K562 (cell line): ENCODE measurements around the gene RPS2. TPM values are rescaled to one million over a fixed set of nuclear protein-coding genes. Genes with fewer than 3 reads are reported as not detected.
A peak's percentile ranks its signal among the peaks of the same experiment; 100 is the strongest.

Source experiments
- GATAD2B ChIP-seq: fragments of 450-650 bp; IDR thresholded peaks from 2 replicates; pipeline ENCODE4 v1.6.1; 2017; ENCODE audit warnings: mild to moderate bottlenecking, borderline replicate concordance
- polyA plus RNA-seq, 8 experiments: library from polyadenylated mRNA; depleted of rRNA in 4 of 8; stranded (reverse) in 5 of 8; unstranded in 3 of 8; fragments of >200 nt; fragmentation: Nextera tagmentation in 2 of 8; fragmentation: Illumina TruSeq in 1 of 8; extraction: Ambion mirVana in 2 of 8; extraction: Trizol in 1 of 8; gene quantifications; 2 replicates each; pipeline versions ENCODE4 v1.2.1 to v1.2.3, GENCODE V29; 2011 to 2014; ENCODE audit warnings: inconsistent platforms in 1 of 8, missing spikeins in 1 of 8
- total RNA-seq, 7 experiments: library from RNA; depleted of rRNA in 6 of 7; stranded (reverse); fragments of >200 nt in 6 of 7; fragmentation: Illumina TruSeq in 2 of 7; extraction: Trizol in 2 of 7; gene quantifications; 2 replicates each; pipeline versions ENCODE4 v1.2.1 to v1.2.3, GENCODE V29; 2011 to 2021; ENCODE audit warnings: low replicate concordance in 1 of 7
- TF ChIP-seq, protein P1 (sequence below), 2 experiments: fragments of 450-650 bp in 1 of 2; IDR thresholded peaks; 2 replicates each; pipeline ENCODE4 v1.6.1; 2011 to 2017; ENCODE audit warnings: low read depth in 2 of 2, antibody characterized with exemption in 1 of 2, borderline replicate concordance in 1 of 2, low read length in 1 of 2, mild to moderate bottlenecking in 1 of 2, mixed read lengths in 1 of 2; ENCODE audit not compliant: control insufficient read depth in 1 of 2
- TF ChIP-seq, protein P2 (sequence below): sonication (generic); formaldehyde crosslinking; IDR thresholded peaks from 2 replicates; pipeline ENCODE4 v1.8.1; 2023; ENCODE audit warnings: mild to moderate bottlenecking, missing genetic modification reagents, moderate library complexity
- TF ChIP-seq, protein P3 (sequence below): fragments of 250-450 bp; sonication (Bioruptor Pico); IDR thresholded peaks from 2 replicates; pipeline ENCODE4 v1.8.0; 2021; ENCODE audit warnings: borderline replicate concordance, mild to moderate bottlenecking, moderate library complexity; ENCODE audit not compliant: poor library complexity, severe bottlenecking

Gene RPS2
- total and polyA plus RNA-seq, 9 of the 15 experiments (the other 6 are each of a cell fraction or from before 2014, with no cell fraction given) = 834 to 4,794 (median 3,793) TPM

DNA sequence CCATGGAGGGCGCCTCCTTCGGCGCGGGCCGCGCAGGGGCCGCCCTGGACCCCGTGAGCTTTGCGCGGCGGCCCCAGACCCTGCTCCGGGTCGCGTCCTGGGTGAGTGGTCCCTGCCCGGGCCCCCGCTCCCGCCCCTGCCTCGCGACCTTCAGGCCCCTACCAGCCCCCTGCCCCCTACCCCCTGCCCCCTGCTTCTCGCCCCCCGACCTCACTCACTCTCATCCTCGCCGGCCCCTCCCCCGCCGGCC is 25.4 kb upstream of the RPS2 start (continued):
- TF ChIP-seq, protein P1, sequence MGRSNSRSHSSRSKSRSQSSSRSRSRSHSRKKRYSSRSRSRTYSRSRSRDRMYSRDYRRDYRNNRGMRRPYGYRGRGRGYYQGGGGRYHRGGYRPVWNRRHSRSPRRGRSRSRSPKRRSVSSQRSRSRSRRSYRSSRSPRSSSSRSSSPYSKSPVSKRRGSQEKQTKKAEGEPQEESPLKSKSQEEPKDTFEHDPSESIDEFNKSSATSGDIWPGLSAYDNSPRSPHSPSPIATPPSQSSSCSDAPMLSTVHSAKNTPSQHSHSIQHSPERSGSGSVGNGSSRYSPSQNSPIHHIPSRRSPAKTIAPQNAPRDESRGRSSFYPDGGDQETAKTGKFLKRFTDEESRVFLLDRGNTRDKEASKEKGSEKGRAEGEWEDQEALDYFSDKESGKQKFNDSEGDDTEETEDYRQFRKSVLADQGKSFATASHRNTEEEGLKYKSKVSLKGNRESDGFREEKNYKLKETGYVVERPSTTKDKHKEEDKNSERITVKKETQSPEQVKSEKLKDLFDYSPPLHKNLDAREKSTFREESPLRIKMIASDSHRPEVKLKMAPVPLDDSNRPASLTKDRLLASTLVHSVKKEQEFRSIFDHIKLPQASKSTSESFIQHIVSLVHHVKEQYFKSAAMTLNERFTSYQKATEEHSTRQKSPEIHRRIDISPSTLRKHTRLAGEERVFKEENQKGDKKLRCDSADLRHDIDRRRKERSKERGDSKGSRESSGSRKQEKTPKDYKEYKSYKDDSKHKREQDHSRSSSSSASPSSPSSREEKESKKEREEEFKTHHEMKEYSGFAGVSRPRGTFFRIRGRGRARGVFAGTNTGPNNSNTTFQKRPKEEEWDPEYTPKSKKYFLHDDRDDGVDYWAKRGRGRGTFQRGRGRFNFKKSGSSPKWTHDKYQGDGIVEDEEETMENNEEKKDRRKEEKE (IDR thresholded peaks at IDR 0.05; ENCODE audit: borderline replicate concordance in 1 of 2, control insufficient read depth in 1 of 2, low read depth in 2 of 2, low read length in 1 of 2) = no peak
- TF ChIP-seq, protein P2, sequence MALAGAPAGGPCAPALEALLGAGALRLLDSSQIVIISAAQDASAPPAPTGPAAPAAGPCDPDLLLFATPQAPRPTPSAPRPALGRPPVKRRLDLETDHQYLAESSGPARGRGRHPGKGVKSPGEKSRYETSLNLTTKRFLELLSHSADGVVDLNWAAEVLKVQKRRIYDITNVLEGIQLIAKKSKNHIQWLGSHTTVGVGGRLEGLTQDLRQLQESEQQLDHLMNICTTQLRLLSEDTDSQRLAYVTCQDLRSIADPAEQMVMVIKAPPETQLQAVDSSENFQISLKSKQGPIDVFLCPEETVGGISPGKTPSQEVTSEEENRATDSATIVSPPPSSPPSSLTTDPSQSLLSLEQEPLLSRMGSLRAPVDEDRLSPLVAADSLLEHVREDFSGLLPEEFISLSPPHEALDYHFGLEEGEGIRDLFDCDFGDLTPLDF = no peak
- TF ChIP-seq, protein P3, sequence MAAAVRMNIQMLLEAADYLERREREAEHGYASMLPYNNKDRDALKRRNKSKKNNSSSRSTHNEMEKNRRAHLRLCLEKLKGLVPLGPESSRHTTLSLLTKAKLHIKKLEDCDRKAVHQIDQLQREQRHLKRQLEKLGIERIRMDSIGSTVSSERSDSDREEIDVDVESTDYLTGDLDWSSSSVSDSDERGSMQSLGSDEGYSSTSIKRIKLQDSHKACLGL = no peak
- 0 out of 2 replicates have a peak, but pooled peaks have one; percentile 35 for TF ChIP-seq GATAD2B
